Esophagus muscularis mucosa (tissue), 3 donors: Measurements from ENCODE around the gene VSX1.

Experiments used
- POLR2A ChIP-seq: fragments of 450-650 bp; IDR thresholded peaks from one replicate; pipeline ENCODE4 v1.6.1; 2017; ENCODE audit warnings: antibody characterized with exemption, moderate library complexity, mild to moderate bottlenecking, low read depth
- POLR2AphosphoS5 ChIP-seq, 2 donors: sonication (generic); formaldehyde crosslinking; IDR thresholded peaks; one replicate each; pipeline ENCODE4 v1.6.1; 2017; ENCODE audit warnings: antibody characterized with exemption in 2 of 2
- TF ChIP-seq, protein P1 (sequence below), 3 experiments: fragments of 200-600 bp in 2 of 3; fragments of 450-650 bp in 1 of 3; sonication (generic) in 2 of 3; IDR thresholded peaks; one replicate each; pipeline ENCODE4 v1.5.1; 2017 to 2019; ENCODE audit warnings: antibody characterized with exemption in 3 of 3, mild to moderate bottlenecking in 2 of 3, moderate library complexity in 1 of 3

DNA sequence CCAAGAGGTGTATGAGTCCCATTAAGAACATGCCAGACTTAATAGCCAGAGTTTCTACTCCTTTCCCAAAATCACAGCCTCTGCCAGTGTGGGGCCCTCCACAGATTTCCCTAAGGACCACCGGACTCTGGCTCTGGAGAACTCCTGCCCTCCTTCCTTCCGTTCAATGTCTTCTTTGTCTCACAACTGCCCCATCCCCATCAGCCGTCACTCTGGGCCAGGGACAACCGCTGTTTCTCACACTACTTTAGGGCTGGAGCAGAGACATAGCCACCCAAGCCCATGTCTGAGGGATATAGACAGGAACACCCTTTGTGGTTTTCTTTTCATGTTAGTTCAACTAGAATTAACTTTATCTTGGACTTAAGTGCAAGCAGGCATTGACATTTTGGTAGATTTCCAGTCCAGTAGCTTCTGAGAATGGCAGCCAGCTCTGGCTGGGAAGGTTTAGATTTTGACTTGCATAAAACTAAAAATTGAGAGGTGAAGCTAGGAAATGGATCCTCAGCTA lies 17.3 kb downstream of the VSX1 start:
- TF ChIP-seq POLR2A: no peak
- no peak for TF ChIP-seq POLR2AphosphoS5 (IDR thresholded peaks at IDR 0.05)
- TF ChIP-seq, protein P1, sequence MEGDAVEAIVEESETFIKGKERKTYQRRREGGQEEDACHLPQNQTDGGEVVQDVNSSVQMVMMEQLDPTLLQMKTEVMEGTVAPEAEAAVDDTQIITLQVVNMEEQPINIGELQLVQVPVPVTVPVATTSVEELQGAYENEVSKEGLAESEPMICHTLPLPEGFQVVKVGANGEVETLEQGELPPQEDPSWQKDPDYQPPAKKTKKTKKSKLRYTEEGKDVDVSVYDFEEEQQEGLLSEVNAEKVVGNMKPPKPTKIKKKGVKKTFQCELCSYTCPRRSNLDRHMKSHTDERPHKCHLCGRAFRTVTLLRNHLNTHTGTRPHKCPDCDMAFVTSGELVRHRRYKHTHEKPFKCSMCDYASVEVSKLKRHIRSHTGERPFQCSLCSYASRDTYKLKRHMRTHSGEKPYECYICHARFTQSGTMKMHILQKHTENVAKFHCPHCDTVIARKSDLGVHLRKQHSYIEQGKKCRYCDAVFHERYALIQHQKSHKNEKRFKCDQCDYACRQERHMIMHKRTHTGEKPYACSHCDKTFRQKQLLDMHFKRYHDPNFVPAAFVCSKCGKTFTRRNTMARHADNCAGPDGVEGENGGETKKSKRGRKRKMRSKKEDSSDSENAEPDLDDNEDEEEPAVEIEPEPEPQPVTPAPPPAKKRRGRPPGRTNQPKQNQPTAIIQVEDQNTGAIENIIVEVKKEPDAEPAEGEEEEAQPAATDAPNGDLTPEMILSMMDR (IDR thresholded peaks at IDR 0.05): no peak
